Measurements from ENCODE around the gene UBXN6. TPM values are rescaled to one million over a fixed set of nuclear protein-coding genes. Genes with fewer than 3 reads are reported as not detected.

The UBXN6 gene
- total and polyA plus RNA-seq, 2 of the 8 experiments (the other 6 are each of a cell fraction or from before 2014, with no cell fraction given), result 28.0 to 43.8 TPM

- TF ChIP-seq CEBPB (IDR thresholded peaks at IDR 0.05; ENCODE audit: low read depth, low read length) (no peak), FOSL1 (IDR thresholded peaks at IDR 0.05; ENCODE audit: insufficient read depth, low read depth, low read length) (no peak), SAP30 (IDR thresholded peaks at IDR 0.05; ENCODE audit: insufficient read depth, insufficient replicate concordance, low read length) (no peak), SRF (IDR thresholded peaks at IDR 0.05; ENCODE audit: low read depth, low read length) (no peak), TAF1 (IDR thresholded peaks at IDR 0.05; ENCODE audit: low read depth, low read length) (peak; percentile 37; the same call in 1 of the 2 replicates), SIRT6 (IDR thresholded peaks at IDR 0.05; ENCODE audit: low read length) (no peak), POU5F1 (IDR thresholded peaks at IDR 0.05; ENCODE audit: low read depth, low read length) (no peak), SIX5 (IDR thresholded peaks at IDR 0.05; ENCODE audit: low read depth, low read length) (no peak), BRCA1 (IDR thresholded peaks at IDR 0.05; ENCODE audit: low read depth, low read length) (peak; percentile 32; the same call in 1 of the 2 replicates), POLR2AphosphoS5 (IDR thresholded peaks at IDR 0.05; ENCODE audit: low read depth, low read length) (0 out of 2 replicates have a peak, but pooled peaks have one; percentile 48), EGR1 (IDR thresholded peaks at IDR 0.05; ENCODE audit: borderline replicate concordance, low read depth, low read length) (peak; percentile 98), NANOG (IDR thresholded peaks at IDR 0.05; ENCODE audit: insufficient read depth, low read depth, low read length, poor library complexity, severe bottlenecking) (no peak), HDAC6 (IDR thresholded peaks at IDR 0.05; ENCODE audit: low read depth, low read length) (no peak), EP300 (IDR thresholded peaks at IDR 0.05; ENCODE audit: borderline replicate concordance in 1 of 2, low read depth in 2 of 2, low read length in 2 of 2) (peak in 1 of 2 experiments; percentile 57; a peak in 1 of 3 replicates), SP4 (IDR thresholded peaks at IDR 0.05; ENCODE audit: low read length) (peak; percentile 76; the same call in 1 of the 2 replicates), GTF2F1 (IDR thresholded peaks at IDR 0.05; ENCODE audit: borderline replicate concordance, low read depth, low read length) (no peak), RFX5 (IDR thresholded peaks at IDR 0.05; ENCODE audit: borderline replicate concordance, low read depth, low read length) (no peak), SP2 (IDR thresholded peaks at IDR 0.05; ENCODE audit: low read length) (peak; percentile 97), ASH2L (IDR thresholded peaks at IDR 0.05; ENCODE audit: low read length) (peak; percentile 66), GABPA (IDR thresholded peaks at IDR 0.05; ENCODE audit: borderline replicate concordance, insufficient read depth, low read length) (no peak), TCF12 (IDR thresholded peaks at IDR 0.05; ENCODE audit: low read depth, low read length) (no peak), PHF8 (conservative IDR thresholded peaks at IDR 0.05; ENCODE audit: low read depth, low read length) (peak; percentile 83), SP1 (IDR thresholded peaks at IDR 0.05; ENCODE audit: low read depth, low read length) (peak; percentile 58; the same call in 1 of the 2 replicates)
- TF ChIP-seq, protein P1, sequence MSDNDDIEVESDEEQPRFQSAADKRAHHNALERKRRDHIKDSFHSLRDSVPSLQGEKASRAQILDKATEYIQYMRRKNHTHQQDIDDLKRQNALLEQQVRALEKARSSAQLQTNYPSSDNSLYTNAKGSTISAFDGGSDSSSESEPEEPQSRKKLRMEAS (IDR thresholded peaks at IDR 0.05), result peak; percentile 87
Observed at GRCh38 chr19:4400135-4400936, 57.3 kb downstream of the UBXN6 start, which contains the start of gene SH3GL1 (continued).
